Coronary artery (tissue), 2 donors: ENCODE data around the gene HMCN1.

Source experiments
- DNase-seq: peaks from one replicate; pipeline ENCODE4 v3.0.0-alpha.2; 2017; ENCODE audit warnings: low spot score
- H3K27ac ChIP-seq, 2 donors: fragments of 200-600 bp; sonication (generic); one replicate each; pipeline ENCODE4 v1.5.1; 2016 to 2019
- H3K4me3 ChIP-seq: fragments of 200-600 bp; sonication (generic); 2 replicates; pipeline ENCODE4 v1.5.1; 2016; ENCODE audit warnings: mild to moderate bottlenecking, moderate library complexity
- TF ChIP-seq, protein P1 (sequence below): fragments of 200-600 bp; sonication (generic); IDR thresholded peaks from one replicate; pipeline ENCODE4 v1.5.1; 2019; ENCODE audit warnings: antibody characterized with exemption

HMCN1 gene

GRCh38 chr1:185739967-185740366, 5.8 kb downstream of the HMCN1 start:
- TF ChIP-seq, protein P1, sequence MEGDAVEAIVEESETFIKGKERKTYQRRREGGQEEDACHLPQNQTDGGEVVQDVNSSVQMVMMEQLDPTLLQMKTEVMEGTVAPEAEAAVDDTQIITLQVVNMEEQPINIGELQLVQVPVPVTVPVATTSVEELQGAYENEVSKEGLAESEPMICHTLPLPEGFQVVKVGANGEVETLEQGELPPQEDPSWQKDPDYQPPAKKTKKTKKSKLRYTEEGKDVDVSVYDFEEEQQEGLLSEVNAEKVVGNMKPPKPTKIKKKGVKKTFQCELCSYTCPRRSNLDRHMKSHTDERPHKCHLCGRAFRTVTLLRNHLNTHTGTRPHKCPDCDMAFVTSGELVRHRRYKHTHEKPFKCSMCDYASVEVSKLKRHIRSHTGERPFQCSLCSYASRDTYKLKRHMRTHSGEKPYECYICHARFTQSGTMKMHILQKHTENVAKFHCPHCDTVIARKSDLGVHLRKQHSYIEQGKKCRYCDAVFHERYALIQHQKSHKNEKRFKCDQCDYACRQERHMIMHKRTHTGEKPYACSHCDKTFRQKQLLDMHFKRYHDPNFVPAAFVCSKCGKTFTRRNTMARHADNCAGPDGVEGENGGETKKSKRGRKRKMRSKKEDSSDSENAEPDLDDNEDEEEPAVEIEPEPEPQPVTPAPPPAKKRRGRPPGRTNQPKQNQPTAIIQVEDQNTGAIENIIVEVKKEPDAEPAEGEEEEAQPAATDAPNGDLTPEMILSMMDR = no peak
- no peak overlapping the region for H3K4me3 ChIP-seq
- DNase-seq = no peak
- no peak overlapping the region for H3K27ac ChIP-seq

- Histone ChIP-seq H3K27ac (no peak overlapping the region), H3K4me3 (no peak overlapping the region)
- TF ChIP-seq, protein P1 = no peak
- no peak for DNase-seq
Observed at GRCh38 chr1:185741551-185741950, 7.4 kb downstream of the HMCN1 start.

- Histone ChIP-seq H3K27ac (no peak overlapping the region), H3K4me3 (no peak overlapping the region)
- no peak for DNase-seq
- TF ChIP-seq, protein P1 = no peak
Observed at GRCh38 chr1:185742403-185742802, 8.2 kb downstream of the HMCN1 start.

DNA sequence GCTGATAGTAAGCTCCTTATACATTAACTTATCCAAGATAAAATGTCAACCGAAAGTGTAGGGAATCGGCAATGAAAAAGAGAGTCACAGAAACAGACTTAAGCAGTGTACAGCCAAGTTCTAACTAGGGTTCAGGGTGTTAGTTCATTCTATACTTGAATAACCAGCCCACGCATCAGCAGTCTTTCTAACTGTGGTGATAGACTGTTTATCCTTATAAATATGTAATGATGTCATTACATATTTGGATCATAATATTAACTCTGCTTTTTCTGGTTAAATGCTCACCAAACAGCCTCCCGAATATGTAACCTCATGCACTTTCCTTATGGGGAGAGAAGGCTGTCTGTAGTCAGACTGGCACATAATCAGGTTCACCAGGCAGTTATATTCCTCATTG, 11.0 kb downstream of the HMCN1 start:
- Histone ChIP-seq H3K4me3 (peak overlapping the region; percentile 43), H3K27ac (peak overlapping the region; percentile 31 to 46)
- TF ChIP-seq, protein P1 = no peak
- DNase-seq = no peak

DNA sequence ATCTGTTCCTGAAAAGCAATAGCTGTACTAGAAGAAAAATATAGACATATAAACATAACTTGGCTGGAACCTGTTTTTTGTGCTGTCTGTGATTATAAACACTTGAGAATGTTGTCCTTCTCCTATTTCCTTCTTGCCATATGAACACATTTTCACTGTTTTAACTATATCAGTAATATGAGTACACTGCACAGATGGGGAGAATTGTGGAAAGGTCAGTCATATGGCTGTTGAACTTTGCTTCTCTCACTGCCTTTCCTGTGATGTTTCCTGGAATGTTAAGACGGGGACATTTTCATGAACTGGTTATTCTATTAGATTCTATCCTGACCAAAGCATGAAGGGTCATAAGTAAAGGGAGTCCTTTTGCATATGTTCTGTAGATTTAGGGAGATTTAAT, 24.9 kb downstream of the HMCN1 start:
- no peak overlapping the region for H3K4me3 ChIP-seq
- TF ChIP-seq, protein P1 = no peak
- no peak overlapping the region for H3K27ac ChIP-seq
- DNase-seq = no peak

DNA sequence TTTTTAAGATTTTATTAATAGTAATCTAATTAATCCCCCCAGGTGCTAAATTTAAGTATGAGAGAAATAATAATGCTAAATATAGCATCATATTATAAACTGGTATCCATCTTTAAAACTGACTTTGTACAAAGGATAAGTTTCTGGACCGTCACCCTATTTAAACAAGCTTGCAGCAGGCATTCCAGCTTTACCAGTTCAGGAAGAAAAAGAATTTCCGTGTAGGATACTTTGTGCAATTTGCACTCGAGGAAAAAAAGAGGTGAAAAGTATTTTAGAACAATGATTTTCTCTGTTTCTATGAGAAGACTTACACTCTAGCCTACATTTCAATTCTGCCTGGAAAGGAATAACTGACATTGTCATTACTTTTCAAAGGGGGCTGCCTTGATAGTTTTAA, 27.6 kb downstream of the HMCN1 start:
- TF ChIP-seq, protein P1 = no peak
- Histone ChIP-seq H3K4me3 (no peak overlapping the region), H3K27ac (no peak overlapping the region)
- DNase-seq = no peak

DNA sequence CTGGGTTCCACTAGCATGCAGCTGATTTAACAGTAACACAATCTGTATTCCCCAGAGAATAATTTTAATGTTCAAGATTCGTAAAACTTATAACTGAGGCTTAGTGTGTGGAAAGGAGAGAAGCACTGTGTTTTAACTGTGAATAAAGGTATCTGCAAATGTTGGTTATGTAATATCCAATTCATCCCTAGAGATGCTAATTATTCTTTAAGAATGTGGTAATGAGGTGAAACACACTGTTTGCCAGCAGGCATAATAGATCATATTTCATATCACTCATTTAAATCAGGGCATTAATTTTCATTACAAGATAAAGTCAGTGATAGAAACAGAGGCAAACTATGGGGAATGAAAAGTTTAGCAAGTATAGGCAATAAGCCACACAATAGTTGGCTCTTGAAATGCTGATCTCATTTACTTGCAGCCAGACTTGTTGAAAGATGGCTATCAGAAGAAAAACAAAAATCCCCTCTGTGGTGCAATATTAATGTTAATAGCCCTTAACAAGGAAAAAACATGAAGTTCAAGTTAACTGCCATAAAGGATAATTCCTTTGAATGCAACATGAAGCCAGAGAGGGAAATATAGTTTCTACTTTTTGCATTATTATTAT, 33.4 kb downstream of the HMCN1 start:
- H3K4me3 ChIP-seq = no peak overlapping the region
- DNase-seq = no peak
- TF ChIP-seq, protein P1 = no peak
- no peak overlapping the region for H3K27ac ChIP-seq
